ENCODE measurements around the gene EFNA2.
"Not testable (repeated sequence)": the region's sequence is repeated elsewhere in the genome, so short reads cannot be mapped to it uniquely, and the experiment has no call there.

EFNA2 gene

GRCh38 chr19:1245494-1246264 lies 40.0 kb upstream of the EFNA2 start:
- DNase-seq = peak; percentile 42
- Mint-ChIP-seq H3K27ac (peak overlapping the region; percentile 14), H3K9me3 (no peaks in the 10 kb centered on the region)

GRCh38 chr19:1246265-1247087 lies 39.2 kb upstream of the EFNA2 start:
- H3K4me1 Mint-ChIP-seq (ENCODE audit: low read depth) = peaks cover 33% of the 10 kb centered on the region
- DNase-seq = peak; percentile 45
- peak overlapping the region; percentile 56 for H3K4me3 Mint-ChIP-seq
- peaks cover 46% of the 10 kb centered on the region for H3K36me3 Mint-ChIP-seq (ENCODE audit: low read depth)
- H3K9me3 Mint-ChIP-seq, H3K27me3 Mint-ChIP-seq: not testable (repeated sequence)
- H3K27ac Mint-ChIP-seq = peak overlapping the region; percentile 69

More at GRCh38 chr19:1245494-1246264, 40.0 kb upstream of the EFNA2 start:
- H3K4me3 Mint-ChIP-seq = no peak overlapping the region
- H3K27me3 Mint-ChIP-seq = no peaks in the 10 kb centered on the region
- H3K4me1 Mint-ChIP-seq (ENCODE audit: low read depth) = peaks cover 41% of the 10 kb centered on the region
- H3K36me3 Mint-ChIP-seq (ENCODE audit: low read depth) = peaks cover 41% of the 10 kb centered on the region

- peak overlapping the region; percentile 79 for H3K4me3 Mint-ChIP-seq
- peak overlapping the region; percentile 77 for H3K27ac Mint-ChIP-seq
- H3K27me3 Mint-ChIP-seq = no peaks in the 10 kb centered on the region
- H3K36me3 Mint-ChIP-seq (ENCODE audit: low read depth) = peaks cover 46% of the 10 kb centered on the region
- H3K9me3 Mint-ChIP-seq = no peaks in the 10 kb centered on the region
- peaks cover 25% of the 10 kb centered on the region for H3K4me1 Mint-ChIP-seq (ENCODE audit: low read depth)
- DNase-seq = no peak
These were observed 37.9 kb upstream of the EFNA2 start for GRCh38 chr19:1247748-1248138.

- DNase-seq = peak; percentile 85
- H3K27ac Mint-ChIP-seq = peak within 1 kb of the TSS; percentile 94
These were observed 37.4 kb upstream of the EFNA2 start, which contains the start of gene MIDN for GRCh38 chr19:1248139-1248785. TSS of gene MIDN (plus strand) at chr19:1248583. CDS start at chr19:1250297, 1,714 bp downstream.

DNA sequence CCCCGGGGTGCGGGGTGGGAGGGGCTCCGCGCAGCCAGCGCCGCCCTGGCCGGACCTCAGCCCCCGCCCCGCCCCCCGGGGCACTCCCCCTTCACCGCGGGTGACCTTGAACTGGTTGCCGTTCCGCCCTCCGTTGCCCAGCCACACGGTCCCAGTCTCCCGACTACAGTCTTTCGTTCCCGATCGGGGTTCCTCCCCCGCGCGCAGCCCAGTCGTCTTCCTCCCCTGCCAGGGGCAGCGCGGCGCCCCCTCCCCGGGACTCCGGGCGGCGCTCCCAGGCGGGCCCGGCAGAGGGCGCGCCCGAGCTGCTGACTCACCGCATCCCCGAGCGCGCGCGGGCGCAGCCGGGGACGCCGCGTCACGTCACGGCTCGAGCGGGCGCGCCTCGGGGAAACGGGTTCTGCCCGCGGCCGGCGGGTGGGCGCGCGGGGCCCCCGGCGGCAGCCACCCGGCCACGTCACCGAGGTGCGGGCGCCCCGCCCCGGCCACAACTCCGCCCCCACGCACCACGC lies 36.8 kb upstream of the EFNA2 start:
- Mint-ChIP-seq H3K4me1 (ENCODE audit: low read depth) (peaks cover 21% of the 10 kb centered on the region), H3K4me3 (peak overlapping the region; percentile 79), H3K27me3 (no peaks in the 10 kb centered on the region), H3K27ac (peak overlapping the region; percentile 94), H3K36me3 (ENCODE audit: low read depth) (peaks cover 42% of the 10 kb centered on the region), H3K9me3 (no peaks in the 10 kb centered on the region)
- DNase-seq = peak; percentile 92

More at GRCh38 chr19:1248139-1248785, 37.4 kb upstream of the EFNA2 start, which contains the start of gene MIDN:
- Mint-ChIP-seq H3K4me1 (ENCODE audit: low read depth) (peaks cover 21% of the 10 kb centered on the region), H3K9me3 (no peaks in the 10 kb centered on the region), H3K36me3 (ENCODE audit: low read depth) (peaks cover 42% of the 10 kb centered on the region), H3K4me3 (peak within 1 kb of the TSS; percentile 79), H3K27me3 (no peaks in the 10 kb centered on the region)

DNA sequence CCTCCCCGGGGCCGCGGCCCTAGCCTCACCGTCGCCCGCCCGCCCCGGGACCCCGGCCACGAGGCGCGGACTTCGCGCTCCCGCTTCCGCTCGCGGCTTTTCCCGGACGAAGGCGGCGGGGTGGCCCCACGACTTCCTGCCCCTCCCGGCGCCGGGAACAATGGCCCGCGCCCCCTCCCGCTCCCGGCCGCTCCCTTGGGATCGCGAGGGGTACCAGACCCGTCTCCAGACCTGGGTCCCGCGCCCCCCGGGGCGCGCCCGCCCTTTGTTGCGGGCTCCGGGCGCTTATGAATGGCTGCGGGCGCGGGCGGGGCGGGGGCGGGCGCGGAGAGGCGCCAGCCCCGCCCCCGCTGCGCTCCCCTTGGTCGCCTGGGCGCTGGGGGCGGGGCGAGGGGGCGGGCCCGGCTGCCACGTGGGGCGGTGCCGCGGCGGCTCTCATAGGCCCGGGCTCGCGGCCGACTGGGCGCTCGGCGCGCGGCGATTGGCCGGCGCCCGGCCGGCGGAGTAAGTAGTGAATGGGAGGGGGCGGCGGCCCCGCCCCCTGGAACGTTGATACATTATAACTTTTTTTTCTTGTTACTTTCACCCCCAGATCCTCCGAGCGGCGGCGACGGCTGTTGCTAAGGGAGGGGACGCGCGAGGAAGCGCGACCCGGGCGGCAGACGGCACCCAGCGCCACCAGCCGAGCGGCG lies 36.2 kb upstream of the EFNA2 start:
- H3K4me3 Mint-ChIP-seq = peak overlapping the region; percentile 78
- H3K9me3 Mint-ChIP-seq = no peaks in the 10 kb centered on the region
- DNase-seq = peak; percentile 95
- H3K27me3 Mint-ChIP-seq = no peaks in the 10 kb centered on the region
- H3K4me1 Mint-ChIP-seq (ENCODE audit: low read depth) = peaks cover 20% of the 10 kb centered on the region
- H3K36me3 Mint-ChIP-seq (ENCODE audit: low read depth) = peaks cover 42% of the 10 kb centered on the region
- peak overlapping the region; percentile 86 for H3K27ac Mint-ChIP-seq

- Mint-ChIP-seq H3K4me1 (ENCODE audit: low read depth) (peaks cover 21% of the 10 kb centered on the region), H3K27me3 (no peaks in the 10 kb centered on the region), H3K36me3 (ENCODE audit: low read depth) (peaks cover 43% of the 10 kb centered on the region), H3K9me3 (no peaks in the 10 kb centered on the region), H3K27ac (peak overlapping the region; percentile 86), H3K4me3 (peak overlapping the region; percentile 78)
- DNase-seq = no peak
These were observed 35.7 kb upstream of the EFNA2 start for GRCh38 chr19:1249990-1250436.

GRCh38 chr19:1250437-1251260 lies 35.0 kb upstream of the EFNA2 start:
- Mint-ChIP-seq H3K27me3 (no peaks in the 10 kb centered on the region), H3K36me3 (ENCODE audit: low read depth) (peaks cover 47% of the 10 kb centered on the region), H3K4me3 (peak overlapping the region; percentile 93), H3K9me3 (no peaks in the 10 kb centered on the region), H3K4me1 (ENCODE audit: low read depth) (peaks cover 24% of the 10 kb centered on the region), H3K27ac (peak overlapping the region; percentile 96)
- DNase-seq = peak; percentile 65

- peak; percentile 75 for DNase-seq
- Mint-ChIP-seq H3K4me3 (peak overlapping the region; percentile 93), H3K36me3 (ENCODE audit: low read depth) (peaks cover 48% of the 10 kb centered on the region)
These were observed 34.1 kb upstream of the EFNA2 start for GRCh38 chr19:1251330-1252220.

DNA sequence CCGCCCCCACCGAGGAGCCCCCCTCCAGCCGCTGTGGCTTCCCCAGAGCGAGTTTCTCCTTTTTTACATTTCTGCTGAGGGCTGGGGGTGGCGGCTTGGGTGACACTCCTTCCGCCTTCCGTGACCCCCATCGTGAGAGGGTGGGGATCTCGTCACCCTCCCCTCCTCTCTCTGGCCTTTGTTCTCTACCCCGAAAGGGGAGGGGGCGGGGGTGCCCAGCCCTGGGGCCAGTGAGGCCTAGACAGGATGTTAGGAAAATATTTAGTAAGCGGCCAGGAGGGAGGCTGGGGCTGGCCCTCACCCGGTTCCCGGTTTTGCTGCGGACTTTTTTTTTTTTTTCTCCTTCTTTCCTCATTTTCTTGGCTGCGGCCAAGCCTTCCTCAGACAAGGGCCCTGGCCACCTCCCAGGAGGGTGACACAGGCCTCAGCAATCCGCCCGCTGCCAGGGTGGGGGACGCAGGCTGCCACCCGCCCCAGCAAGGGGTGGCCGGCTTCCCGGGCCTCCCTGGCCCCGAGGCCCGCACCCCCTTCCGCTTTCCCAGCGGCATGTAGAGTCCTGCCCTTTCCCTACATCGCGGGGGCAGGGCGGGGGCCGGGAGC lies 33.4 kb upstream of the EFNA2 start:
- H3K36me3 Mint-ChIP-seq (ENCODE audit: low read depth) = peaks cover 51% of the 10 kb centered on the region
- H3K4me3 Mint-ChIP-seq = peak overlapping the region; percentile 93
- peak overlapping the region; percentile 96 for H3K27ac Mint-ChIP-seq
- peaks cover 23% of the 10 kb centered on the region for H3K4me1 Mint-ChIP-seq (ENCODE audit: low read depth)
- no peaks in the 10 kb centered on the region for H3K27me3 Mint-ChIP-seq
- H3K9me3 Mint-ChIP-seq = no peaks in the 10 kb centered on the region
- DNase-seq = no peak

More at GRCh38 chr19:1251330-1252220, 34.1 kb upstream of the EFNA2 start:
- no peaks in the 10 kb centered on the region for H3K27me3 Mint-ChIP-seq
- H3K4me1 Mint-ChIP-seq (ENCODE audit: low read depth) = peaks cover 24% of the 10 kb centered on the region
- H3K9me3 Mint-ChIP-seq = no peaks in the 10 kb centered on the region
- peak overlapping the region; percentile 96 for H3K27ac Mint-ChIP-seq

DNA sequence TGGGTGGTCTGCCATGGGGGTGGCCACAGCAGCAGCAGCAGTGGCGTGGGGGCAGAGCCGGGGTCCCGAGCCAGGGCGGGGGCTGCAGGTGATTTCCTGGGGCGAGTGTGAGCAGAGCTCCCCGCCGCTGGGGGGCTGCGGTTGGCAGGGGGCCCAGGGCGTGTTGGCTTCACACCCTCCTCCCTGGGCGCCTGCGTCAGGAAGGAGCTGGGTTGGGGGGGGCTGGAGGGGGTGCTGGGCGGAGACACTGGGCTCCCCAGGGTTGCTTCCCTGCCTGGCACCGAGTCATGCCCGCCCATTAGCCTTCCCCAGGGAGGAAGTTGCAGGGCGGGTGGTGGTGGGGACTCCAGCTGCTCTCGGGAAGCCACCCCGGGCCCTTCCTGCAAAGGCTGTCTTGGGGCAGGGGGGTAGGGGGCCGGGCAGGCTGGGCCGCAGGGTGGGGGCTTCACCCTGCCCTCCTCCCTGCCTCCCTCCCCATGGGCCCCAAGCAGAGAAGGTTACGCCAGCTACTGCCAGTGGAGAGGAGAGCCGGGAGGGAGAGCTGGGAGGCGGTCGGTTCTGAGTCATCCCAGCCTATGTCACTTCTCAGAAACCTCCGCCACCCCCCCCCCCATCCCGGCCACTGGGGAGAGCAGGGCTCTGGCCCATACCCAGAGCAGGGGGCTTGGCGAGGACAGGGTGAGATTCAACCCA lies 32.7 kb upstream of the EFNA2 start:
- H3K4me1 Mint-ChIP-seq (ENCODE audit: low read depth) = peaks cover 29% of the 10 kb centered on the region
- peaks cover 58% of the 10 kb centered on the region for H3K36me3 Mint-ChIP-seq (ENCODE audit: low read depth)

More for the DNA sequence above, 32.7 kb upstream of the EFNA2 start:
- peak overlapping the region; percentile 96 for H3K27ac Mint-ChIP-seq
- no peaks in the 10 kb centered on the region for H3K27me3 Mint-ChIP-seq
- peak; percentile 82 for DNase-seq
- H3K4me3 Mint-ChIP-seq = peak overlapping the region; percentile 93
- no peaks in the 10 kb centered on the region for H3K9me3 Mint-ChIP-seq

Measured in activated T-cell treated with anti-CD3 and anti-CD28 coated beads, Interleukin-2, amount 50 U/mL, for 24 hours (primary cell).